HTR-8/SVneo (cell line): ENCODE measurements around the gene NDUFV1.
A peak's percentile ranks its signal among the peaks of the same experiment; 100 is the strongest.
"Not testable (repeated sequence)": the region's sequence is repeated elsewhere in the genome, so short reads cannot be mapped to it uniquely, and the experiment has no call there.

Experiments used
- DNase-seq: peaks from one replicate; pipeline ENCODE4 v3.0.0; 2011; ENCODE audit warnings: low spot score, mixed read lengths; ENCODE audit not compliant: insufficient read length
- FAIRE-seq: peaks from 2 replicates; lab custom pipeline; 2011; peaks lifted over from hg19 to GRCh38; lab: Jason Lieb, UNC

The NDUFV1 gene

GRCh38 chr11:67635231-67635521 lies 28.4 kb downstream of the NDUFV1 start:
- DNase-seq (no peak), FAIRE-seq (no peak)

DNA sequence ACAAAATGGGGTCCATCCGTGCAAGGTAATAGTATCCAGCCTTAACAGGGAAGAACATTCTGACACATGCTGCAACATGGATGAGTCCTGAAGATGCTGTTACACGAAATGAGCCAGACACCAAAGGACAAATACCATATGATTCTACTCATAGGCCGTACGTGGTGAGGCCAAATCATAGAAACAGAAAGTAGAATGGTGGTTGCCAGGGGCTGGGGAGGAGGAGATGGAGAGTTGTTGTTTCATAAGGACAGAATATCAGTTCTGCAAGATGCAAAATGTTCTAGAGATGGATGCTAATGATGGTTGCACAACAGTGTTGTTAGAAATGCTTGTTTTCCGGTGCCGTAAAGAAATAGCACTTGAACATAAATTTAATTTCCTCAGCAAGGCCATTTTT lies 30.2 kb downstream of the NDUFV1 start:
- FAIRE-seq, result peak; percentile 91
- no peak for DNase-seq

DNA sequence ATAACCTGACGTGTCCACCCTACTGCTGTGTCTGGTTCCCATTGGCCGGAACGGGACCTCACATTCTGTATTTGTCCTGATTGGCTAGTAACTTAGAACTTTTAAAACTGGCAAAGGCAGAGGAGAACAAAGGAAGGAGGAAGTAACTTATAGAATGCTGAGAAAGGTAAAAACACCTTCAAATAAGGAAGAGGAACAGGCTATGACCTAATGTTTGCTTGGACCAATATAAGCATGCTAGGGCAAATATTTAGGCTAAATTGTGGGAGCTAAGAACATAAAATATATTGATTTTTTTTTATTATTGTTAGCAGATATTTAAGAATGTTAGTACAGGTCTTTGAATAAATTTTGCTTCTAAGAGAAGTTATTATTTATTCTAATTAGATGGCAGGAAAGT lies 30.7 kb downstream of the NDUFV1 start:
- DNase-seq, result not testable (repeated sequence)

DNA sequence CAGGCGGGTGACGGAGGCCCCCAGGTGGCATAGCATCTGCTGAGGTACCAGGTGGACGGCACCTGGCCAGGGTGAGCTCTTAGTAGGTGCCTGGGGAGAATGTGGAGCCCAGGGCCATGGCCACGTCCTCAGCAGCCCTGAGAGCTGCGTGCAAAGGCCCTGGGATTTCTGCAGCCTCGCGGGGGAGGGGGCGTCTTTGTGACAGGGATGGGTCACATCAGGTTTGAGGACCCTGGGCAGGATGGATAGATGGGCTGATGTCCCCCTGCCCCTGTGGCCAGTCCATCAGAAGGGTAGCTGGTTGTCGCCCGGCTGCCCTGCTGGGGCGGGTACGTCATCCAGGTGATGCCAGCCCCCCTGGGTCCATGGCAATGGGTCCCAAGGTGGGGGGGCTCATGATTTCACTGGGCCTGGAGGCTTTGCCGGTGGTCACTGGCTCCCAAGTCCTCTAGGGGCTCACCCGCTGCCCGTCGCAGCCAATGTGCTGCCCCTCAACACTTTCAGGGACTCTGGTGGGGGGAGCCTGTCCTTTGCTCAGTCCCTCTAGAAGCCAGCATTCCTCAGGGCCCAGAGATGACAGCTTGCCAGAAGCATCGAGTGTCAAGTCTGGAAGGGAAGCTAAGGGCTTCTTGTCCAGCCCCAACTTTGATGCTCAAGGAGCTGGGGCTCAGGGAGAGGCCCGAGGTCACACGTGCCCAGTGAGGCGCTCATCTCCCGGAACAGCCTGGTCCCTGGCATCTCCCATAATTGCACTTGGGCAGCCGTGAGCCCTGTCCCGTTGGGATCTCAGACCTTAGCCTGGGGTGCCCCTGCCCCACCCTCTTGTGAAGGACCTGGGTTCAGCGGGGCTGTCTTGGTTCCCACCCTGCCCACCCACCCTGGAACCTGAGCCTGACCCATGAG lies 32.0 kb downstream of the NDUFV1 start:
- DNase-seq (no peak), FAIRE-seq (no peak)

More for the DNA sequence above, 30.7 kb downstream of the NDUFV1 start:
- not testable (repeated sequence) for FAIRE-seq

- peak; percentile 13 for FAIRE-seq
- DNase-seq, result no peak
Observed at GRCh38 chr11:67639438-67639859, 32.7 kb downstream of the NDUFV1 start, which contains the start of gene TBX10. Gene TBX10 (minus strand): TSS chr11:67639763. CDS start chr11:67639472, 291 bp downstream.

GRCh38 chr11:67640021-67640757 lies 33.5 kb downstream of the NDUFV1 start:
- FAIRE-seq (peak; percentile 85), DNase-seq (peak; percentile 75)

GRCh38 chr11:67640758-67641337 lies 34.1 kb downstream of the NDUFV1 start:
- no peak for FAIRE-seq

DNA sequence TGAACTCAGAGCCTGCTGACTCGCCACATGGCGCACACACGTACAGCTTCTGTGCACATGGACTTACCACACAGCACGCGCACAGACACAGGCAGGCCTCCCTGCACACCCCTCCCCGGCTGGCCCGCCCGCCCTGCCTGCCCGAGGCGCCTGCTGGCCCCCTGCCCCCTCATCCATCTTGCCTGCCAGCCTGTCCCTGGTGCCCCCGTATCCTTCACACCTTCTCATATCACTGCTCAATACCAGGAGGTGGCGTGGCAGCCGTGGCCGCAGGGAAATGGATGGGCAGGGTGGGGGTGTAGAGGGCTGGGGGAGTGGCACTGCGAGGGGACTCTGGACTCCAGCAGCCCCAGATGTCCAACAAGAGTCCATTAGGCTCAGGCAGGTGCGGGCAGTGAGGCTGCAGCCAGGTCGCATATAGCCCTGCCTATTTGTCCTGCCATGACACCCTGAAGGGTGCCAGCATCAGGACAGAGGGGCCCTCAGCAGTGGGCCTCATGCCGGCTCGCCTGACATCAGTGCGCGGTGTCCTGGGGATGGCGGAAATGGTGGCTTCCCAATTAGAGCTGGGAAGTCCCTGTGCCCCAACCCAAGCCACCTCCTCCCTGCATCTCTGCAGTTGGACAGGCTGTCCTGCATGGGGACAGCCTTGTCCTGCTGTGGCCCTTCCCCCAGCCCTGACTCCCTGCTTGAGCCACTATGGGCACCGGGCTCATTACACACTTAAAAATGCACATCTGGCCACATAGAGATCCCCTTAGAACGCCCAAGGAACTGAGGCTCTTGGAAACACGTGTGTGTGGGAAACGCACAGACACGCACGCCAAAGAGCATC lies 34.8 kb downstream of the NDUFV1 start:
- DNase-seq, result no peak
- FAIRE-seq, result peak; percentile 48

More at GRCh38 chr11:67640758-67641337, 34.1 kb downstream of the NDUFV1 start:
- no peak for DNase-seq

- no peak for FAIRE-seq
- DNase-seq, result no peak
Observed at GRCh38 chr11:67642173-67643120, 35.7 kb downstream of the NDUFV1 start.

- no peak for DNase-seq
- peak; percentile 79 for FAIRE-seq
Observed at GRCh38 chr11:67644042-67644441, 37.3 kb downstream of the NDUFV1 start.

GRCh38 chr11:67644472-67645418 lies 38.0 kb downstream of the NDUFV1 start:
- FAIRE-seq (peak; percentile 31), DNase-seq (no peak)

- peak; percentile 60 for FAIRE-seq
- DNase-seq, result no peak
Observed at GRCh38 chr11:67645521-67646461, 39.1 kb downstream of the NDUFV1 start.

DNA sequence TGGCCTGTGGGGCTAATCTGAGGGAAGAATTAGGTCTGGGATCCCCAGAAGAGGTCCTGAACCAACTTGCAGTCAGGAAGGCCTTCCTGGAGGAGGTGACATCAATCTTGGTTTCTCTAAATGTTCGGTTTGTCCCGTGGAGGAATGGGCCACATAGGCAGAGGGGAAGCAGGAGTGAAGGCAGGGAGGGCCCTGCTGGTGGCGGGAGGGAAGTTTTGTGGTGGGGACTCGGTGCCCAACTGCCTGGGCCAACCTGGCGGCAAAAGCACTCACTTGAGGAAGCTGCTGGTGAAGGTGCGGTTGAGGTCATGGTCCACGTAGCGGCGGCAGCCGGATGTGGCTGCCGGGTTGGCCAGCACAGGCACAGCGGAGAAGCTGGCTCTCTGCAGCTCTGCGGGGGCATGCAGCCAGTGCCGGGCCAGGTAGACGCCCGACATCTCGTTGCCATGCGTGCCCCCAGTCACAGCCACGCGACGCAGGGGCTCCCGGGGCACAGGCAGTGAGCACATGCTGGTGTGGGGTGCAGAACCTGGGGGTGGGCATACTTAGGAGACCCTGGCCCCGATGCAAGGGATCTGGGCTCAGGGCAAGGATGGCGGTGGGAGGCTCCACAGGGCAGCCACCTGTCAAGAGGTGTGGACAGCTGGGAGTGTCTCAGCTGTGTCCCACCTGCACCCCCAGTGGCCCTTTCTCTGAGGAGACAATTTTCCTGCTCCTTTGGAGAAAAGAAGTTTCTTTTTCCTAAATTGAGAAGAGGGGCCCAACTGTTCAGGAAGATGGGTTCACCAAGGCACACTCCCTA lies 40.0 kb downstream of the NDUFV1 start:
- DNase-seq, result no peak
- FAIRE-seq, result peak; percentile 70

GRCh38 chr11:67647471-67647870 lies 40.7 kb downstream of the NDUFV1 start:
- FAIRE-seq (no peak), DNase-seq (no peak)

- peak; percentile 23 for FAIRE-seq
- DNase-seq, result no peak
Observed at GRCh38 chr11:67648140-67648795, 41.5 kb downstream of the NDUFV1 start.
